Stimulated activated CD4-positive, alpha-beta T cell treated with anti-CD3 and anti-CD28 coated beads, Interleukin-15, amount 100 ng/mL, for 48 hours (primary cell): ENCODE measurements around the gene SQSTM1.

Experiments used
- DNase-seq, 2 donors: peaks; one replicate each; pipeline ENCODE4 v3.0.0-alpha.2; 2020; ENCODE audit warnings: low read depth in 2 of 2

The SQSTM1 gene

DNA sequence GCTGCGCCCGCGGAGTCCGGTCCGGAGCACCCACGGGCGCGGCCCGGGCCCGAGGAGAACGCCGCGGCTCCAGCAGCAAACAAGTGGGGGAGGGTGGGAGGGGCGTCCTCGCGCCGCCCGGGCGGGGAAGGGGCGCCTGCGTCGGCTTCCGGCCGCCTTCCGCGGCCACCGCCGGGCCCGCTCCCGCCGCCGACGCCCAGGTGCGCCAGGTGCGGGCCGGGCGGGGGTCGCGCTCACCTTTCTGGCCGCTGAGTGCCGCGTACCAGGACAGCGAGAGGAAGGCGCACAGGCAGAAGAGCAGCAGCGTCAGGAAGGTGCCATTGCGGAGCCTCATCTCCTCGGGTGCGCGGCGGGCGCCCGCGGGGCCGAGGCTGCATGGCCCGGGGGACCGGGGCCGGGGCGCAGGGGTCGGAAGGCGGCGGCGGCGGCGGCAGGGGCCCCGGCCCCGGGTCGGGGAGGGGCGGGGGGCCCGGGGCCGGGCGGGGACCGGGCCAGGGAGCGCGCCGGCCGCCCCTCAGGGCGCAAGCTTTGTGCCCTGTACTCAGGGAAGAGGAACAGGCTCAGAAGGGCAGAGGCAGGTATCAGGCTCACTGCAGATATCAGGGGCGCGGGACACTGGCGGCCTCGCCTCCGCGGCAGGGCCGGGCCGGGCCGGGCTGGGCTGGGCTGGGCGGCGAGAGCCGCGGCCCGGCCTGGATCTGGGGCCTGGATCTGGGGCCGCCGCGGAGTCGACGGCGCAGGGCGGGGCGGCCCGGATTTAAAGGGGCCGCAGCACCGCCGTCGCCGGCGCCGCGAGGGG is 14.3 kb upstream of the SQSTM1 start, which contains the start of gene MGAT4B:
Gene MGAT4B, minus strand, starts transcription at position 617 of the 799 bp plus-strand sequence. Its CDS starts 283 bp downstream, at position 334.
- peak in 1 of 2 donors; percentile 52 for DNase-seq

DNA sequence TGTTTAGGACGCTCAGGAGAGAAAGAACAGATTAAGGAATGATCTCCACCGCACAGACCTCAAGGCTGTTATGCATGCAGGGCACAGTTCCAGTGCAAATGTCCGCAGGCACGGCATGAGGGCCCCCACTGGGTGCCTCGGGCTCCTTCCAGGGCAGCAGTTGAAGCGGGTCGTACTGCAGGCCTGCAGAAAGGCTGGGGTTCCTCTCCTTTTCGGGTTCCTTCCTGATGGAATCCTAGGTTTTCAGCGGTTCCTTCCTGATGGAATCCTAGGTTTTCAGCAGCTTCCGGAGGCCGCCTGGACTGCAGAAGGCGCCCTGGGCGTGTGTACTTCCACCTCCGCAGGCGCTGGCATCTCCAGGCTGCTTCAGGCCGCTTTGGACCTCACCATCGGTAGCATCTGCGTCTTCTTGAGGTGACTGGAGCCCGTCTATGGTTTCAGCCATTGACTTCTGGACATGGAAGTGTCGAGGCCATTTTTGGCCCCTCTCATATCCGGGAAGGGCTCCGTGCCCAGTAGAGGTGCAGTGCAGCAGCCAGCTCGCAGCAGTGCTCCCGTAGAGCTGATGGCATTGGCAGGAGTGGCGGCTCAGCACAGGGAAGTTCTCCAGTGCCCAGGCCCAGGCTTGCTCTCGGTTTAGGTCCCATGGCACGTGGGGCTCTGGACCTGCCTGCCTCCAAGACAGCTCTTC is 8.4 kb upstream of the SQSTM1 start:
- DNase-seq = no peak

DNA sequence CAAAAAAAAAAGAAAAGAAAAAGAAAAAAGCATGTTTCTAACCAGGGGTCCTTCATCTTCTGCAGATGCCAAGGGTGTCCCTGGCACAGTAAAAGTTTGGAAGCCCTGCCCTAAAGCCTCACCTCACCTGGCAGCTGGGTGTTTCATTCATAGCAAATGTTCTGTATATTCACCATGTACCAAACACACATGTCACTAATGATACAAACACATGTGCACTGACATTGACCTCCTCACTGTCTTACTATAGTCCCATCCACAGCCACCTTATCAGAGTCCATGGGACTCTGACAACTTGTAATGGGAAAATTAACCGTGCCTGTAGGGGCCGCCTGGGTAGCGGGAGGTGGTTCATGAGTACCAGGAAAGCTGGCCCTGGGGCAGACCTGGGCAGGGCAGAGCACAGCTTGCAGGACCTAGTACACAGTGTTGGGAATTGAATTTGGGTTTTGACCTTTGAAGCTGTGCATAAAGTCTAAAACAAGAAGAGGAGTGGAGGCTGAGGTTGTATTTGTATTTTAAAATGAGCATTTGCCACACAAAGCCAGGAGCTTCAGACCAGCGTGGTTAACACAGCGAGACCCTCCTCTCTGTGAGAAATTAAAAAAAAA is 7.6 kb upstream of the SQSTM1 start:
- DNase-seq = no peak

DNA sequence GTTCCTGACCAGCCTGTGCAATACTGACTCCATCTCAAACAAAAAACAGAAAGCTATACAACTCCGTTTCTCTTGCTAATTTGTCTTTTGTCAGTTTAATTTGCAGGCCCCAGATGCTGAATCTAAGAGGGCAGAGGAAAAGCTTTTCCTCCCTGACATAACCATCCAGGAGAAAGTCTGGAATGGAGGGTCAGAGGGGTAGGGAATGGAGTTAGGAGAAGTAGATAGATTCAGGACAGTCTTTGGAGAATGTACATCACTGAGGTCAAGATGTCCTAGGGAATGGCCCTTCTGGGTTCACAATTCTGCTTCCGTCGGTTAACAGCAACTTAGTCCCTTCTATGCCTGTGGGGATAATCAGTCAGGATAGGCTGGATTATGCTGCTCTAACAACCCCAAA is 6.6 kb upstream of the SQSTM1 start:
- no peak for DNase-seq

DNA sequence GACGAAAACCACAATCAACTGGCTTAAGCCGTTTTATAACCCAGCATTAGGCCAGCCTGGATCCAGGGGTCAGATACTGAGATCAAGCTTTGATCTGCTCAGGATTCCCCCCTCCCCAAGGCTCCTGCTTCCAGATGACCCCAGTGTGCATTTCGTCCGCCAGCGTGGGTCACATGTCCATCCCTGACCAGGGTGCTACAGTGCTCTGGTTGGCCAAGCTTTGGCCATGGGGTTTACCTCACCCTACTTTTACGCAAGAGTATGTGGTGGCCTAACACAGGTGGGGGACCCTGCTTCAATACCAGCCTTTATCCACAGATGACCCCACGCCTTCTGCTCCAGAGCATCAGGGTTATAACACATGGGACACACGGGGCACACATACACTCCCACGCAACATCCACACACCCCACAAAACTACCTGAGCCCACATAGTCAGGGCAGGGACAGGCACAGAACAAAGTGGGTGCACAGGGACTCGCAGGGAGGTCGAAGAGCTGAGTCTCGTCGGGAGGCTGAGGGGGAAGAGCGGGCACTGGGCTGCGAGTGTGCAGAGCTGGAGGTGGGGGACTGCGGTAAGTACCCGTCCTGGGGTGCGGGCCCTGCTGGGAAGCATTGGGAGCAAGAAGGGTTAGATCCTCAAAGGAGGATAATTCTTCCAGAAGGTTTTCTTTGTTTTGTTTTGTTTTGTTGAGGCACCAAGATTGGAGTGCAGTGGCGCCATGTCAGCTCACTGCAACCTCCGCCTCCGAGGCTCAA is 5.0 kb upstream of the SQSTM1 start:
- DNase-seq = no peak

DNA sequence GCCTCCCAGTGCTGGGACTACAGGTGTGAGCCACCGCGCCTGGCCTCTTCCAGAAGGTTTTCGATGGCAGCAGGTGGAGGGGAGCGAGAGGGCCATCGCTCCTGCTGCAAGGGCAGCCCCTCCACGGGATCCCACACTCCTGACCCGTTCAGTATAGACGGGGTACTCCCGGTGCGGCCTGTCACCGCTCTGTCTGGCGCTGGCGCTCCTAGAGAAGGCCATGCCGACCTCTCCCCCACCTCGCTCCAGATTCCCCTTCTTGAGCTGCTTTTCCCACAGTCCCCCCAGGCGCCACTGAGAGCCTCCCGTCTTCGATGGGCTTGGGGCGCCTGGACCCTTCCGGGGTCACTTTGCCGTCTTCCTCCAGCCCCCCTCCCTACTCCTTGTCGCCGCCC is 4.3 kb upstream of the SQSTM1 start:
- DNase-seq = no peak

DNA sequence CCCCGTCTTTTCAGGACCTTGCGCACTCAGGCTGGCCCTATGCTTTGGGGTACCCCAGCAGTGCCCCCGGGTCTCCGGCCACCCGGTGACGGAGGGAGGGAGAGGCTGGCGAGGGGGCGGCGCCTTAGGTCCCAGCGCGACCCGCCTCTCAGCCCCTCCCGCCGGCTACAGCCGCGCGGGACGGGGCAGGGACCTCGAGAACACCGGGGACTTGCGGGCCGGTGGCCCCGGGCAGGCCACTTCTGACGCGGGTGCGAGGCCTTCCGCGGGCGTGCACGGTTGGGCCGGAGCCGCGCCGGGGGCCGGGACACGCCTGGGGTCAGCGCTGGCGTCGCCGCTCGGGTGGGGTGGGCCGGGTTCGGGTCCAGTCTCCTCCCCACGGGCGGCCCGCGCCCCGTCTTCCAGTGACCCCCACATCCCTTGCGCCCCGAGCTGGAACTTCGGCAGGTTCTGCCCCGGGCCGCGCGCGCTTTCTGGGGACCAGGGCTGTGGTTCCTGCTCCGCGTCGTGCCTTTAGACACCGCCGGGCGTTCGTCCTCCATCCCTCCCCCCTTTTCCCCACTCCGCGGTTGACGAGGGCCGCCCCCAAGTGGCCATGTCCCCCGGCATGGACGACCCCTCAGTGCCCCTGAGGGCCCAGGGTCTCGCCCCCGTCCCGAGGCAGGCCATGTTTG is 3.8 kb upstream of the SQSTM1 start:
- DNase-seq = no peak

DNA sequence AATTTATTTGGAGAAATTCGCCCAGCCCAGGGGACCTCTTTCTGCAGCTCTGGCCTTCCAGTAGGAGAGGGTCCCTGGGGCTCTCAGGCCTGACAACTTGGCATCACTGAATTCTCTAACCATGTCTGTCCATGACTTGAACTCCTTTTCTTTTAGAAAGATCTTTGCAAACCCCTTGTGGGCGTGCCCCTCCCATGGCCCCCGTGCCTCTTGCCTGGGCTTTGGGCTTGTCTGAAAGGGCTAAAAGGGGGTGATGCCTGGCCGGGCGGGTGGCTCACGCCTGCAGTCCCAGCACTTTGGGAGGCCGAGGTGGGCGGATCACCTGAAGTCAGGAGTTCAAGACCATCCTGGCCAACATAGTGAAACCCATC is 3.2 kb upstream of the SQSTM1 start:
- no peak for DNase-seq

DNA sequence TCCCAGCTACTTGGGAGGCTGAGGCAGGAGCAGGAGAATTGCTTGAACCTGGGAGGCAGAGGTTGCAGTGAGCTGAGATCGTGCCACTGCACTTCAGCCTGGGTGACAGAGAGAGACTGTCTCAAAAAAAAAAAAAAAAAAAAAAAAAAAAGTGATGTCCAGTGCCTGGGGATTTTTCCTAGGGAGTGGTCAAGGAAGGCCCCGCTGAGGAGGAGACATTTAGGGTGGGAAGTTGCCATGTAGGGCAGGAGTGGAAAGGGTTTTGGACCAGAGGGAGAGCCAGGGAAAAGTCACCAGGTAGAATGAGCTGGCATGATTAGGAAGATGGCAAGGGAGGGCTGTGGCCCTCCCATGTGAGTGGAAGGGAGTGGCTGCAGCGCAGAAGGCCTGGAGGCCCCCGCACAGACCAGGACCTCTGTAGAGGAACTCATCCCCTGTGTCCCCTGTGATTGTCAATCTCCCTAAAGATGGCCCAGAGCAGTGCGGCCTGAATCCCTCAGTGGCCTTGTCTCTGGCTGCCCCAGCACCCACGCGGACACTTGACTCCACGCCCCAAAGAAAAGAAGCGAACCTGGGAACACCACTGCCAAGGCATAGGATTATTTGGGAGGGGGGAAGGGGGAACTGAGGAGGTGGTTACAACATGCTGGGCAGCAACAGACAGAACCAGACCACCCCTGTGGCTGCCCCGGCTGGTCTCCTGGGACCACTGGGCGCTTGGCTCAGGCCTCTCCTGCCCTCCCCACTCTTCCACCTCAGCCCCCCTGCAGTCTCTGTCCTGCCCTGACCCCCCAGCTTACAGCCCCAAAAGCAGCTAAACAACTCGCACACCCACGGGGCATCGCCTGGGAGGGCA is 2.6 kb upstream of the SQSTM1 start:
- DNase-seq = no peak

DNA sequence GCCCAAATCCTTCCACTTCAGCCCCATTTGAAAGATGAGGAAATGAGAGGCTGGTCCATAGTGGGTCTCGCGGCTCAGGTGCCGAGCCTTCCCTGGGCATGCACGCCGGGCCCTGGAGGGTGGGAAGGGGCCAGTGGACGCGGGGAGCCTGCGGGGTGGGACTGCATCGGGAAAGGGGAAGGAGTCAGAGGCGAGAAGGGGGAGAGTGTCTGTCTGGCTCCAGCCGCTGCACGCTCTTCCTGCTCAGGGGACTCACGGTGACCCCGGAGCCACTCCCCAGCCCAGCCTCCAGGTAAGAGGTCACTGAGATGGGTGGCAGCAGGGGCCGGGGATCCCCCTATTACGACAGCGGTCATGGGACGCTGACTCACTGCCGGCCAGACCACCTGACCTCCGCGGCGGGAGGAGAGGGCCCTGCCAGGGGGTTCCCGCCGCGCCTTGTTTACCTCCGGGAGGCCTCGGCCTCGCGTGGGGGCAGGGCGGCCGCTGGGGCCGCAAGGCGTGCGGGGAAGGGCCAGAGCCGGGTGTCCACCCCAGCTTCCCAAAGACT is 1.9 kb upstream of the SQSTM1 start:
- DNase-seq = peak in 1 of 2 donors; percentile 70

DNA sequence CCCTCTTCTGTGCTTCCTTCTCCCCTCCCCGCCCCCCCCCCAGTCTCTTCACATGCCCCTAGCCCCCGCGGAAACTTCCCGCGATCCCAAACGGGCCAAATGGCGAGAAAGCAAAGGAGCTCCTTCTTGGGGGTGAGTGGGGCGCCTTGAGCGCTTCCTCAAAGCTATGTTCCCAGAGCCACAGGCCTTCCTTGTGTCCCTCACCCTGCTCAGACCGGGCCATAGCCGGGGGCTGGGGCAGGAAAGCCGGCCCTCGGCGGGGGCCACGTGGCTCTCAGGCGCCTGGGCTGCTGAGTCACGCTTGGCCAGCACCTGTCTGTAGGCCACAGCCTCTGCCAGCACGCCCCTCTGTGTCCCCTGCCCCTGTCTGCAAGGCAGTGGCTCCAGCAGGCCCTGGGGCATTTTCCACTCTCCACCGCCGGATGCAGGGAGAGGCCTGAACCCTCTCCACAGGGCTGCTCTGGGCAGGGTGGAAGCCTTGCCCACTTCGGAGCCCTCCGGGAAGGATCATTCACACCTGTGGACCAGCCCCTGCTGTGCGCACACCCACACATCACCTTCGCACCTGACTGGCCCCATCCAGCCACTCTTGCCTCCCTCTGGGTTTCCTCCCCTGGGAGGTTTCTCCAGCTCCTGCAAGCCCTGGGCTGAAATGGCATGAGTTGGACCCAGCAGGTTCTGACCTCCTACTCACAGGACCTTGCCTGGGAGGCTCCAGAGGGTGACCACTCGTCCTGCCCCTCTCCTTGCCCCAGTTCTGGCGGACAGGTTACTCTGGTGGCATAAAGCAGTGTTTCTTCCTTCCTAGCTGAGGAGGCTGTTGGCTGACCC is 1.2 kb upstream of the SQSTM1 start:
- DNase-seq = no peak

DNA sequence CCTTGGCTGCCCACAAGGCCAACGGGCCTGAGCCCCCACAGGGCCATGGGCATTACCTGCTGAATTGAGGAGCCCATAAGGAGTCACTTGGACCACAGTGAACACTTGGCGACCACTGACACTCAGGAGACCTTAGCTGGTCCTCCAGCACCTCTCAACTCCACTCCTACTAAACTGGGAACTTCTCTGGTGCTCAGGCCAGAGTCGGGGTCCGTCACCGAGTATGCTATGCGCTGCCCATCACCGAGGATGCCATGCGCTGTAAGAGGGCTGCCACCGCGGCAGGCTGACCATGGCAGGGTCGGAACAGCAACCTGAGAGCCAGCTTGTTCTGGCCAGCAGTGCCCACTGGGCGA is 600 bp upstream of the SQSTM1 start:
- no peak for DNase-seq

DNA sequence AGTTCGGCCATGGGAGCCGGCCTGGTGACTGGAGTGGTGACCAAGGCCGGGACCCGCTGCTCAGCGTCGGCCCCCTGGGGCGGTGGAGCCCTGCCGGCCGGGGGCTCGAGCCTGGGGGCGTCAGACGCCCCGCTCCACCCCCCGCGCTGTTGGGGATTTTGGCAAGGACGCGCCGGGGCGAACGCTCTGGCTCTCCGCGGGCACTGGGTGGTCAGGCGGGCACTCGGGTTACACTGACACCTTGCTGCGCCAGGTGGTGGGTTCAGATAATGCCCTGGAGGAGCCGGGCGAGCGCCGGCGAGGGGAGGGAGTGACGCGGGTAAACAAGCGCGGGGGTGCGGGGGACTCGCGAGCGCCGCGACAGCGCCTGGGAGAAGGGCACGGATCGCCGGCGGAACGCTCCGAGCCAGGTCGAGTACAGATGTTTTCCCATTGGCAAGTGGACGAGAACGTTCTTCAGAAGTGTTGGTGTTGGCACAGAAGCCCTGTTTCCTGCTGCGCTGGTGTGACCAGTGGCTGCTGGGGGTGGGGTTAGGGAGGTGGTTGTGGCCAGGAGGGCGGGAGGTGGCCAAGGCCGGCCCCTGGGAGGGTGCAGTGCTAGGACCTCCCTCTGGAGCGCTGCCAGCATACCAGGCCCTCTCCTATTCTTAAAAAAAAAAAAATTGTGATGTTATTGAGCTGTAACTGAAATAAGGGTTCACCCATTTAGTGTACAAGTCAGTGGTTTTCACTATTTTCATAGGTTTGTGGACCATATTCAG is 773 bp downstream of the SQSTM1 start:
- peak; percentile 77 to 79 for DNase-seq

DNA sequence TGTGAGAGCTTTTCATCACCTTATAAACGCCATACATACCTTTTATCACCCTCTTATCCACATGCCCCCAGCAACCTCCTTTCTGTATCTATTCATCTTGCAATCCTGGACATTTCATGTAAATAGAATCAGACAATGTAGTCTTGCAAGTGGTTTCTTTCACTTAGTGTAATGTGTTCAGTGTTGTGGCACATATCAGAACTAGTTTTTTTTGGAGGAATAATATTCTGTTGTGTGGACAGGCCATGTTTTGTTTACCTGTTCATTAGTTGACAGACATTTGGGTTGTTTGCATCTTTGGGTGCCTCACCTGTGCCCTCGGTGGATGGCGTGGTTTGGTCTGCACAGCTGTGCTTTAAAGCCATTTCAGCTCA is 1.3 kb downstream of the SQSTM1 start:
- DNase-seq = no peak

DNA sequence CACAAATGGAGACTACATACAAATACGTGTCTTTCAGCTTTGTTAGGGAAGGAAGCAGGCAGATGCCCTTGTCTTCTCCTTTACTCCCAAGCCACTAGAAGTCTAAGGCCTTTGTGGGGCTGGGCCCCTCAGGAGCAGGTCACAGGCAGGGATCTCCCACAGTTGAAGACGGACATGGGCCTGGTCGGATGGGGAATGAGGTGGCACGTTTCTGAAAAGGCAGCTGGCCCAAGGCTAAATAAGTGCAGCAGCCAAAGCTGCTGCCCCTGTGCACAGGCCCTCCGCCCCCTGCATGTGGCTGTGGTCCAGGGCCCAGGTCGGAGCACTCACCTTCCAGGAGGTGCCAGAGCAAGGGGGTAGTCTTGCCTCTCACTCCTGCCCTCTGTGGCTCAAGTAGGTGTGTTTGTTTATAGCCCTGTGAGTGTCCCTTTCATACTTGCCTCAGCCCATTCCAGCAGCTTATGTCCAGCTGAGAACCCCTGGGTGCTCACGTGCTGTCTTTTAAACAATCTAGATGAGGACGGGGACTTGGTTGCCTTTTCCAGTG is 1.8 kb downstream of the SQSTM1 start:
- no peak for DNase-seq

DNA sequence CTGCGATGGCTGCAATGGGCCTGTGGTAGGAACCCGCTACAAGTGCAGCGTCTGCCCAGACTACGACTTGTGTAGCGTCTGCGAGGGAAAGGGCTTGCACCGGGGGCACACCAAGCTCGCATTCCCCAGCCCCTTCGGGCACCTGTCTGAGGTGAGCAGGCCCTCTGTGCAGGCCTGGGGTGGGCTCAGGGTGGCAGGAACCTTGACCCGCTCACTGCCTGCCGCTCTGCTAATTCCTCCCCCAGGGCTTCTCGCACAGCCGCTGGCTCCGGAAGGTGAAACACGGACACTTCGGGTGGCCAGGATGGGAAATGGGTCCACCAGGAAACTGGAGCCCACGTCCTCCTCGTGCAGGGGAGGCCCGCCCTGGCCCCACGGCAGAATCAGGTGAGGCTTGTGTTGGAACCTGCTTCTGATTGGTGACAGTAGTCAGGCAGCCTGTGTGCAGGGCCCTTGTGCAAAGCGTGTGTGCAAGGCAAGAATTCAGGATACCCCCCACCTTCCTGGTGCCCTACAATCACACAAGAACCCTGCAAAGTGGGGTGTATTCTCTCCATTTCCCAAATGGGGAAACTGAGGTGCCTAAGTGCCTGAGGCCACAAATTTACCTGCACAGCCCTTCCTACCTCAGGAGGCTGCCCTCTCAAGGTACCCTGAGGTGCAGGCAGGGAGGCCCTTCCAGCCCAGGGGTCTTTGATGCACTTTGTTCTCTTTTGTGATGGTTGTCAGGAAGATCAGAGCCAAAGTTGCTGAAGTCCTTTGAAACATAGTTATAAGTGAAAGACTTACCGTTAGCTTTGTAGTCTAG is 3.4 kb downstream of the SQSTM1 start:
- no peak for DNase-seq

DNA sequence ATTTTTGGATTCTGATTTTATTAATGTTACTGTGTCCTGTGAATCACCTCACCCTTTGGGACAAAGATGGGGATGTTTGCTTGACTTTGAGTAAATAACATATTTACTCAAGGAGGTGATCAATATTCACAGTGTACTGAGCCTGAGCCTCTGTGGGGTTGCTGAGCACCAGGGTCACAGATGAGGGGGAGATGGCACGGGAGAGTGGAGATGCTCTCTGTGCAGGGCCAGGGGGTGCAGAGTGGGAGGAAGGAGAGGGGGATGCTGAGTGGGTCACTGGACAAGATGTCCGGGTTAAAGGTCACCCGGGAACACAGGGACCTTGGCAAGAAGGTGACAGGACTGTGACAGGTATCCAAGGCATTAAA is 4.0 kb downstream of the SQSTM1 start:
- no peak for DNase-seq
